Measurements from ENCODE around the gene CCDC169. TPM values are rescaled to one million over a fixed set of nuclear protein-coding genes. Genes with fewer than 3 reads are reported as not detected.
"Not testable (repeated sequence)": the region's sequence is repeated elsewhere in the genome, so short reads cannot be mapped to it uniquely, and the experiment has no call there.

CCDC169 gene
- total RNA-seq, 1 donor from 2014 or later, result 4.7 TPM

DNA sequence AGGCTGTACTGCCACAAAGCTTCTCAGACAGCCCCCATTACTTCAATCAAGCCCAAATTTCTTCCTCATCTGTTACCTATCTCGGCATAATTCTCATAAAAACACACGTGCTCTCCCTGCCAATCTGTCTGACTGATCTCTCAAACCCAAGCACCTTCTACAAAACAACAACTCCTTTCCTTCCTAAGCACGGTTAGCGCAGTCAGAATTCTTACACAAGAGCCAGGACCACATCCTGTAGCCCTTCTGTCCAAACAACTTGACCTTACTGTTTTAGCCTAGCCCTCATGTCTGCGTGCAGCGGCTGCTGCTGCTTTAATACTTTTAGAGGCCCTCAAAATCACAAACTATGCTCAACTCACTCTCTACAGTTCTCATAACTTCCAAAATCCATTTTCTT is 22.2 kb upstream of the CCDC169 start:
- not testable (repeated sequence) for DNase-seq (ENCODE audit: low read depth, low spot score)

- no peak for DNase-seq (ENCODE audit: low read depth, low spot score)
Measured at GRCh38 chr13:36313047-36313969, 15.7 kb upstream of the CCDC169 start.

GRCh38 chr13:36310417-36311108 is 12.9 kb upstream of the CCDC169 start:
- DNase-seq (ENCODE audit: low read depth, low spot score), result no peak

DNA sequence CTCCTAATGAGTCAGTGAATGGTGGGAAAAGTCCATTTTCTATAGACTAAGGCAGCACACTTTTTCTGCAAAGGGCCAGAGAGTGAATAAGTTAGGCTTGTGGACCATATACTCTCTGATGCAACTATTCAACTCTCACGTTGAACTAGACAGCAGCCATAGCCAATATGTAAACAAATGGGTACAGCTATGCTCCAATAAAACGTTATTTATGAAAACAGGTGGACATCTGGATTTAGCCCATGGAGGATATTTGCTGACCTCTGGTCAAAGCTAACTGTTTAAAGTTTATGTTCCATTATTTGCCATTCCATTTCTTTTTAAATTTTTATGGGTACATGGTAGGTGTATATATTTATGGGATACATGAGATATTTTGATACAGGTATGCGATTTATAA is 4.7 kb upstream of the CCDC169 start:
- DNase-seq (ENCODE audit: low read depth, low spot score), result no peak

GRCh38 chr13:36299469-36299868 is 1.9 kb upstream of the CCDC169 start:
- not testable (repeated sequence) for DNase-seq (ENCODE audit: low read depth, low spot score)

GRCh38 chr13:36298535-36299068 is 988 bp upstream of the CCDC169 start:
- no peak for DNase-seq (ENCODE audit: low read depth, low spot score)

GRCh38 chr13:36294096-36294495 is 3.5 kb downstream of the CCDC169 start:
- DNase-seq (ENCODE audit: low read depth, low spot score), result no peak

- DNase-seq (ENCODE audit: low read depth, low spot score), result no peak
Measured at GRCh38 chr13:36293497-36293896, 4.1 kb downstream of the CCDC169 start.

GRCh38 chr13:36288794-36289391 is 8.7 kb downstream of the CCDC169 start:
- DNase-seq (ENCODE audit: low read depth, low spot score), result no peak

GRCh38 chr13:36286006-36286405 is 11.6 kb downstream of the CCDC169 start:
- no peak for DNase-seq (ENCODE audit: low read depth, low spot score)

- DNase-seq (ENCODE audit: low read depth, low spot score), result no peak
Measured at GRCh38 chr13:36282821-36283432, 14.7 kb downstream of the CCDC169 start.

DNA sequence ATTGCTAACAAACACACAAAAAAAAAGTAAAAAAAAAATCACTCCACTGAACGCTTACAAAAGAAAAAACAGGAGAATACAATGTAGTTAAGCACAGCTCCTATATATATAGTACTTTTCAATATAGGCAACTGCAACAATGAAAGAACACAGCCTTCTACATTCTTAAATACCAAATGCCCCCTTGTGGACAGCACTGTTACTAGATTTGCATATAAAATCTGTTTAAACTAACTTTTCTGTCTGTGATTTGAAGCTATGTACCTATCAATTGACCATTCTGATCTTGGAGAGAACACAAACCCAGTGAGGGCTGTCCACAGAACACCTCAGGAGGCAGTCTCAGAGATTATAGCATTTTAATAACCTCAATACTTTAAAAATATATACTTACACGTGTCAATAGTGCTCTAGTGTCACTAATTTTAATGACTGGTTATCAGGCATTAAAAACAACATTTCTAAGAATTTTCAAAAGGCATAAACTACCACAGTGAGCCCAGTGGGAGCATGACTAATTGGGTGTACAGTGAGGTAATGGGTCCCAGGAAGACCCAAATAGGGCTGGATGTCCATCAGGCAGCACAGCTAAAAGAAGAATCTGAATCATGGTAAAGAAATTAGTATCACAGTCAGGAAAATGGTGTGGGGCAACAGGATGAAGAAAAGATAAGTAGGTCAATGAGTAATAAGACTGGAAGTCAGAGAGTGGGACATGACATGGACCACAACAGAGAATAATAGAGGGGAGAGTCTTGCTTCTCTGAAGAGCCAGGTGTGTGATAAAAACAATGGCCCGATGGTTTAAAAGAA is 22.2 kb downstream of the CCDC169 start:
- DNase-seq (ENCODE audit: low read depth, low spot score), result no peak

DNA sequence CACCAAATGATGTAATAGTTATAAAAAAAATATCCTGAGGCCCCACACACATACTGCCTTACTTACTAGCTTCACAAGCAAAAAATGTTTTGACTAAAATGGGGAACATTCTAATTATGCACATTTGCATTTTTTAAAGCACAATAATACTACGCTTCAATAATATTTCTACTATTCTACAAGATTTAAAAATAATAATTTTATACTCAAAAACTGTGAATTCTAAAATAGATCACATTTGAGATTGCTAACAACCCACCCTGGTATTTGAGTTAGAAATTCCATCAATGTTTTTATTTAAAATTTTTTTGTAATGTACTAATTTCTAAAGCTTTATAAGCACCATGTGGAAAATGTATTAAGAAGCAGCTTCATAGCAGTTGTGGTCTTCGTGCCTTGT is 24.2 kb downstream of the CCDC169 start:
- no peak for DNase-seq (ENCODE audit: low read depth, low spot score)

GRCh38 chr13:36261976-36262375 is 35.6 kb downstream of the CCDC169 start:
- DNase-seq (ENCODE audit: low read depth, low spot score), result no peak

DNA sequence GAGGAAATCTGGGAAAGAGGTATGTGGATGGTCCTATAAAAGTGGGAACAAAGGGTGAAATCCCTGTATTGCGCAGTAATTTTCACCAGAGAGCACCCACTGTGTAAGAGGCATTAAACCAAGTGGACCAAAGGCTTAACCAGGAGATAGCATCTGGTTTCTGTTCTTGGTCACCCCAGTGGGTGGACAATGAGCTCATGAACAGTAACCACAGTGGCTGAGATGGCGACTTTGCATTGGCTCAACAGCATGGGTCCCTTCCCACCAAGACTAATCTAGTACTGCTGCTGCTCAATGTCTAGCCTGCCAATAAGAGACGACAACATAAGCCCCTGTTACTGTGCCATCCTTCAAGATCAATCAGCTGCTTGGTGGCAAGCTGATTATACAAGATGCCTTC is 36.6 kb downstream of the CCDC169 start:
- DNase-seq (ENCODE audit: low read depth, low spot score), result no peak

GRCh38 chr13:36259361-36260137 is 38.1 kb downstream of the CCDC169 start:
- no peak for DNase-seq (ENCODE audit: low read depth, low spot score)

- no peak for DNase-seq (ENCODE audit: low read depth, low spot score)
Measured at GRCh38 chr13:36258831-36259230, 38.8 kb downstream of the CCDC169 start.

GRCh38 chr13:36251526-36251925 is 46.1 kb downstream of the CCDC169 start:
- DNase-seq (ENCODE audit: low read depth, low spot score), result no peak

GRCh38 chr13:36251017-36251416 is 46.6 kb downstream of the CCDC169 start:
- no peak for DNase-seq (ENCODE audit: low read depth, low spot score)

DNA sequence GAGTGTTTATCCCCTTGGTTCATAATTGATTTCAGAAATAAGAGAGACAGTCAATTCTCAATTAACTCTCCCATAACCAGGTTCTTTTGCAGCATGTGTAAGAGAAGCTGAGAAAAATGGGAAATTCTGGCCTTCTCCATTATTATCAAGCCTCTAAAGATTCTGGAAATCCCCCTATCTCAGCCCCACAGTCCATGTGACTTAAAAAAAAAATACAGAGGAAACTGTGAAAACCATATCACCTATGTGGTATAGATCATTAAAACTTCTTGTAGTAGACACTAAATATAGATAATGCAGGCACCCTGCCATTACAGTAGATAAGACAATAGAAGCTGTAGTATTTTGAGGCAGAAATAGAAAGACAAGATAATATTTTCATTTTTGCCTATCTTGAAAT is 48.9 kb downstream of the CCDC169 start:
- no peak for DNase-seq (ENCODE audit: low read depth, low spot score)
